ENCODE measurements around the gene DOLPP1. TPM values are rescaled to one million over a fixed set of nuclear protein-coding genes. Genes with fewer than 3 reads are reported as not detected.

DOLPP1 gene
- polyA plus RNA-seq, 3 donors, result 5.4 to 6.6 (median 5.9) TPM

DNA sequence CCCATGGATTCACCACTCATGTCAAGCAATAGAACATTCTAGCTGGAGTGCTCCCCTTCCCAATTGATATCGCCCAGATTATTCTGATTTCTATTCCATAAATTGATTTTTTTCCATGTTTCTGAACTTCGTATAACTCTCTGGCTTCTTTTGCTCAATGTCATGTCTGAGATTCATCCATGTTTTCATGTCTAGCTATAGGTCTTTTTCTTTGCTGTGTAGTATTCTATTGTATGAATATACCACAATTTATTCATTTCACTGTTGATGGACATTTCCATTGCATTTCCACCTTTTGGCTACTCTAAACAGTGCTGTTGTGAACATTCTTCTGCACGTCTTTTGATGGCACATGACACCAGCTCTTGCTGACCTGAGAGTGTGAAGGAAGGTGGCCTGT is 49.9 kb downstream of the DOLPP1 start:
- Histone ChIP-seq H3K9me3 (replicated peaks in 1 of 2; ENCODE audit: control insufficient read depth in 1 of 2, insufficient read depth in 1 of 2, low read length in 2 of 2) (no peaks in the 10 kb centered on the region), H3K27me3 (ENCODE audit: control insufficient read depth in 2 of 2, insufficient read depth in 2 of 2, low read length in 2 of 2) (no peaks in the 10 kb centered on the region), H3K9ac (ENCODE audit: insufficient read depth, low read length, poor library complexity, severe bottlenecking) (no peak overlapping the region), H3K4me3 (replicated peaks in 1 of 3; ENCODE audit: low read depth in 2 of 3, low read length in 3 of 3) (no peak overlapping the region), H3K36me3 (replicated peaks in 1 of 2; ENCODE audit: control insufficient read depth in 1 of 2, insufficient read depth in 2 of 2, low read length in 2 of 2) (peaks cover 61 to 88% of the 10 kb centered on the region in 2 donors), H3K27ac (ENCODE audit: low read depth in 1 of 2, low read length in 2 of 2) (no peak overlapping the region), H4K20me1 (ENCODE audit: insufficient read depth, low read length) (peaks cover 19% of the 10 kb centered on the region), H2AFZ (ENCODE audit: insufficient read depth, low read depth, low read length, poor library complexity, severe bottlenecking) (no peak overlapping the region), H3K79me2 (ENCODE audit: insufficient read depth, low read length) (peaks cover 11% of the 10 kb centered on the region), H3K4me2 (replicated peaks; ENCODE audit: extremely low read depth, low read length, poor library complexity, severe bottlenecking) (no peak overlapping the region), H3K4me1 (ENCODE audit: control insufficient read depth in 1 of 2, insufficient read depth in 2 of 2, low read length in 2 of 2) (no peaks in the 10 kb centered on the region)
- intact Hi-C loops (cut with micrococcal nuclease), result loop anchor here (5.0 to 10.0 kb wide), 3 partner anchors 482 to 654 kb away; no protein-coding TSS in a partner anchor
- Mint-ChIP-seq H3K27ac (peak overlapping the region in 2 of 7 donors; percentile 11 to 75), H3K27me3 (ENCODE audit: low read depth in 3 of 3) (no peaks in the 10 kb centered on the region), H3K4me1 (peaks cover 4% of the 10 kb centered on the region), H3K9me3 (peaks cover 0 to 2% (median 0%) of the 10 kb centered on the region in 7 donors), H3K4me3 (no peak overlapping the region), H3K36me3 (peaks cover 74 to 93% of the 10 kb centered on the region in 2 donors)
- no CpG with 5 or more reads among the region's 3 CpGs for WGBS (ENCODE audit: insufficient coverage)
- DNase-seq, result no peak
- TF ChIP-seq, protein P1, sequence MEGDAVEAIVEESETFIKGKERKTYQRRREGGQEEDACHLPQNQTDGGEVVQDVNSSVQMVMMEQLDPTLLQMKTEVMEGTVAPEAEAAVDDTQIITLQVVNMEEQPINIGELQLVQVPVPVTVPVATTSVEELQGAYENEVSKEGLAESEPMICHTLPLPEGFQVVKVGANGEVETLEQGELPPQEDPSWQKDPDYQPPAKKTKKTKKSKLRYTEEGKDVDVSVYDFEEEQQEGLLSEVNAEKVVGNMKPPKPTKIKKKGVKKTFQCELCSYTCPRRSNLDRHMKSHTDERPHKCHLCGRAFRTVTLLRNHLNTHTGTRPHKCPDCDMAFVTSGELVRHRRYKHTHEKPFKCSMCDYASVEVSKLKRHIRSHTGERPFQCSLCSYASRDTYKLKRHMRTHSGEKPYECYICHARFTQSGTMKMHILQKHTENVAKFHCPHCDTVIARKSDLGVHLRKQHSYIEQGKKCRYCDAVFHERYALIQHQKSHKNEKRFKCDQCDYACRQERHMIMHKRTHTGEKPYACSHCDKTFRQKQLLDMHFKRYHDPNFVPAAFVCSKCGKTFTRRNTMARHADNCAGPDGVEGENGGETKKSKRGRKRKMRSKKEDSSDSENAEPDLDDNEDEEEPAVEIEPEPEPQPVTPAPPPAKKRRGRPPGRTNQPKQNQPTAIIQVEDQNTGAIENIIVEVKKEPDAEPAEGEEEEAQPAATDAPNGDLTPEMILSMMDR (IDR thresholded peaks at IDR 0.05), result no peak

DNA sequence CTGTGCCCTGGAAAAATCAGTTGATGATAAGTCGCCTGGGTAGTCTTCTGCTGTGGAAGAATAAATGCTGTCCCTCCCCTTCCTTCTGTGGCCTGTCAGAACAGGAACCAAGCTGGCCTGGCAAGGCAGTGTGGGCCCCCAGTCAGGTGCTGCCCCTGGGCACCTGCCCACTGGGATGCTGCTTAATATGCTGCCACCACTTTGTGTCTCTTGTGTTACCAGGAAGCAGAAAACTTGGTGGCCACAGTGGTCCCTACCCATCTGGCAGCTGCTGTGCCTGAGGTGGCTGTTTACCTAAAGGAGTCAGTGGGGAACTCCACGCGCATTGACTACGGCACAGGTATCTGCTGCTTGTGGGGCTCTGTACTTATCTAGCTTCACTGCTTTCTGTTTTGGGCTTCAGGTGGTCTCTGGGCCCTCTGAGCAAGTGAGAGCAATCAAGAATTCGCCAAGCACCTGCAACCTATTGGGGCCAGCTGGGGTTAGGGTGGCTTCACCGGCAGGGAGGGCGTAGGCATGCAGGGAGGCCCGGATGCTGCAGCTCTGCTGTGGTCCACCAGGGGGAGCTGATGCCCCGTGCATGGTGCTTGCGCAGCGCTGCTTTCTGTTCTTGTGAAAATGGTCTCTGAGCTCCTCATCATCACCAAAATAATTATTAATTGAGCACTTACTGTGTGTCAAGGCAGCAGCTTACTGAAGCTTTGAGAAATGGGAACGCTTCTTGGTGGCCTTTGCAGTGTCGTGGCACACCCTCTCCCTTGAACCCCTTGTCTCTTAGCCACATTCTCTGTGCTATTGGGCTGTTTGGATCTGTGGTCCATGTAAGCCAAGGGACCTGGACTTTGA is 50.6 kb downstream of the DOLPP1 start:
- Histone ChIP-seq H4K20me1 (ENCODE audit: insufficient read depth, low read length) (peaks cover 17% of the 10 kb centered on the region), H3K4me3 (replicated peaks in 1 of 3; ENCODE audit: low read depth in 2 of 3, low read length in 3 of 3) (no peak overlapping the region), H3K4me2 (replicated peaks; ENCODE audit: extremely low read depth, low read length, poor library complexity, severe bottlenecking) (no peak overlapping the region), H3K79me2 (ENCODE audit: insufficient read depth, low read length) (peaks cover 11% of the 10 kb centered on the region), H3K9me3 (replicated peaks in 1 of 2; ENCODE audit: control insufficient read depth in 1 of 2, insufficient read depth in 1 of 2, low read length in 2 of 2) (no peaks in the 10 kb centered on the region), H3K4me1 (ENCODE audit: control insufficient read depth in 1 of 2, insufficient read depth in 2 of 2, low read length in 2 of 2) (no peaks in the 10 kb centered on the region), H2AFZ (ENCODE audit: insufficient read depth, low read depth, low read length, poor library complexity, severe bottlenecking) (no peak overlapping the region), H3K9ac (ENCODE audit: insufficient read depth, low read length, poor library complexity, severe bottlenecking) (no peak overlapping the region), H3K27ac (ENCODE audit: low read depth in 1 of 2, low read length in 2 of 2) (no peak overlapping the region), H3K36me3 (replicated peaks in 1 of 2; ENCODE audit: control insufficient read depth in 1 of 2, insufficient read depth in 2 of 2, low read length in 2 of 2) (peaks cover 65 to 92% of the 10 kb centered on the region in 2 donors), H3K27me3 (ENCODE audit: control insufficient read depth in 2 of 2, insufficient read depth in 2 of 2, low read length in 2 of 2) (no peaks in the 10 kb centered on the region)
- Mint-ChIP-seq H3K9me3 (peaks cover 0 to 2% (median 0%) of the 10 kb centered on the region in 7 donors), H3K4me3 (no peak overlapping the region), H3K4me1 (peaks cover 4% of the 10 kb centered on the region), H3K27ac (peak overlapping the region in 3 of 7 donors; percentile 40 to 75 (median 72)), H3K27me3 (ENCODE audit: low read depth in 3 of 3) (no peaks in the 10 kb centered on the region), H3K36me3 (peaks cover 74 to 94% of the 10 kb centered on the region in 2 donors)
- intact Hi-C loops (cut with micrococcal nuclease), result loop anchor here (2.0 to 10.0 kb wide), 4 partner anchors 479 to 653 kb away; no protein-coding TSS in a partner anchor
- peak; percentile 66 to 74 (median 70) for DNase-seq
- WGBS (ENCODE audit: insufficient coverage), result 39% methylated on average over 11 of the region's 13 CpGs
- TF ChIP-seq, protein P1 (IDR thresholded peaks at IDR 0.05), result peak; percentile 98
